ENCODE results near the gene HIVEP3. TPM values are rescaled to one million over a fixed set of nuclear protein-coding genes. Genes with fewer than 3 reads are reported as not detected.

HIVEP3 gene
- total RNA-seq, 1 experiment from 2014 or later = 1.4 TPM

DNA sequence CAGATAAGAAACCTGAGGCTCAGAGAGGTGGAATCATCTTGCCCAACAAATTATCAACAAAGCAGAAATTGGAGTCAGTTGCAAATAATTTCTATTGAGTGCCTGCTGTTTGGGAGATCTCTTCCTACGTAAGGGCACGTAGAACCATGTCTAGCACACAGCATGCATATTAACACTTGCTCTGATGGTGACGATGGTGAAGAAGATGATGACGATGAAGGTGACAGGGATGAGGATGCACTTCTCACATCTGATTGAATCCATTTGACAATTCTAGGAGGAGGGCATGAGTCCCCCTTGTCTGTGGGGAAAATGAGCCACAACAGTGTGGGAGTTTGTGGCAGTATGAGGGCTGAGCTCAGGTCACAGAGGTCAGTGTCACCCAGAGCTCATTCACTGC lies 183.6 kb downstream of the HIVEP3 start:
- H3K36me3 Mint-ChIP-seq (ENCODE audit: insufficient read depth in 1 of 3, low read depth in 3 of 3) = no peaks in the 10 kb centered on the region
- no peak overlapping the region for H3T11ph ChIP-seq (ENCODE audit: low read length)
- no peak overlapping the region for H2BK15ac ChIP-seq (ENCODE audit: low read depth, low read length)
- no peak overlapping the region for H3K4me3 Mint-ChIP-seq
- no peak overlapping the region for H3K23ac ChIP-seq (ENCODE audit: insufficient read length, low read depth, low read length)
- H2BK5ac ChIP-seq (ENCODE audit: insufficient read length, low read length) = no peak overlapping the region
- H4K8ac ChIP-seq (replicated peaks; ENCODE audit: insufficient read length, low read depth, low read length) = no peak overlapping the region
- no peak overlapping the region for H3K9ac ChIP-seq (ENCODE audit: extremely low read depth, insufficient read length, low read length)
- H3K4me1 Mint-ChIP-seq = peaks cover 10 to 12% of the 10 kb centered on the region in 2 experiments
- WGBS (ENCODE audit: extremely low coverage, insufficient read length, low lambda C conversion rate) = no CpG with 5 or more reads among the region's 4 CpGs
- no peak overlapping the region for H3K4ac ChIP-seq (ENCODE audit: low read depth, low read length)
- no peak overlapping the region for H2BK120ac ChIP-seq (ENCODE audit: low read depth, low read length, poor library complexity, severe bottlenecking)
- no peaks in the 10 kb centered on the region for H3K79me2 ChIP-seq (ENCODE audit: insufficient read depth, low read length)
- no peak overlapping the region for H3K14ac ChIP-seq (ENCODE audit: insufficient read depth, low read length)
- H4K91ac ChIP-seq (ENCODE audit: insufficient read length, low read depth, low read length) = no peak overlapping the region
- no peak overlapping the region for H2AFZ ChIP-seq (ENCODE audit: low read length)
- no peak for TF ChIP-seq CTCF (conservative IDR thresholded peaks at IDR 0.05)
- no peak for DNase-seq
- H2BK12ac ChIP-seq (ENCODE audit: insufficient read length, low read depth, low read length) = no peak overlapping the region
- no peaks in the 10 kb centered on the region for H3K4me1 ChIP-seq (ENCODE audit: insufficient read depth, low read length)
- peaks cover 2% of the 10 kb centered on the region for H4K20me1 ChIP-seq (ENCODE audit: control insufficient read depth, insufficient read depth, insufficient read length)
- no peak overlapping the region for H3K56ac ChIP-seq (ENCODE audit: insufficient read length, low read depth, low read length)
- no peaks in the 10 kb centered on the region for H3K27me3 ChIP-seq (ENCODE audit: insufficient read depth, low read length)
- H3K9me3 Mint-ChIP-seq = no peaks in the 10 kb centered on the region
- no peak overlapping the region for H2AK5ac ChIP-seq (ENCODE audit: insufficient read length, low read length)
- no peaks in the 10 kb centered on the region for H3K9me3 ChIP-seq (ENCODE audit: control insufficient read depth, low read depth, low read length)
- no peak overlapping the region for H3K27ac ChIP-seq (ENCODE audit: insufficient read length, low read depth, low read length)
- no peak overlapping the region for H3K18ac ChIP-seq (ENCODE audit: insufficient read length, low read depth, low read length)
- H4K5ac ChIP-seq (ENCODE audit: insufficient read length, low read depth, low read length) = no peak overlapping the region
- H3K27ac Mint-ChIP-seq = no peak overlapping the region
- no peaks in the 10 kb centered on the region for H3K79me1 ChIP-seq (ENCODE audit: insufficient read depth, low read depth, low read length, poor library complexity, severe bottlenecking)
- no peak overlapping the region for H3K4me2 ChIP-seq (ENCODE audit: insufficient read depth, insufficient read length, low read length)
- H3K27me3 Mint-ChIP-seq (ENCODE audit: low read depth) = peaks cover 13% of the 10 kb centered on the region
- no peaks in the 10 kb centered on the region for H3K23me2 ChIP-seq (ENCODE audit: insufficient read length, low read depth, low read length, poor library complexity, severe bottlenecking)
- no peak overlapping the region for H2BK20ac ChIP-seq (ENCODE audit: low read depth, low read length, poor library complexity, severe bottlenecking)

Data from H9 (cell line).